ENCODE data around the gene POLR2F.
A peak's percentile ranks its signal among the peaks of the same experiment; 100 is the strongest.

The POLR2F gene

GRCh38 chr22:37982938-37983859 is 29.7 kb downstream of the POLR2F start:
- no peak for DNase-seq

- no peak for DNase-seq
Observed at GRCh38 chr22:37983860-37984791, 30.6 kb downstream of the POLR2F start, which contains the start of gene SOX10. Gene SOX10, minus strand, starts transcription at chr22:37984555. Its CDS starts 771 bp downstream, at chr22:37983784.

GRCh38 chr22:37985050-37985585 is 31.6 kb downstream of the POLR2F start:
- DNase-seq, result no peak

GRCh38 chr22:37985751-37986281 is 32.3 kb downstream of the POLR2F start:
- DNase-seq, result no peak

GRCh38 chr22:37986371-37986770 is 32.9 kb downstream of the POLR2F start:
- no peak for DNase-seq

DNA sequence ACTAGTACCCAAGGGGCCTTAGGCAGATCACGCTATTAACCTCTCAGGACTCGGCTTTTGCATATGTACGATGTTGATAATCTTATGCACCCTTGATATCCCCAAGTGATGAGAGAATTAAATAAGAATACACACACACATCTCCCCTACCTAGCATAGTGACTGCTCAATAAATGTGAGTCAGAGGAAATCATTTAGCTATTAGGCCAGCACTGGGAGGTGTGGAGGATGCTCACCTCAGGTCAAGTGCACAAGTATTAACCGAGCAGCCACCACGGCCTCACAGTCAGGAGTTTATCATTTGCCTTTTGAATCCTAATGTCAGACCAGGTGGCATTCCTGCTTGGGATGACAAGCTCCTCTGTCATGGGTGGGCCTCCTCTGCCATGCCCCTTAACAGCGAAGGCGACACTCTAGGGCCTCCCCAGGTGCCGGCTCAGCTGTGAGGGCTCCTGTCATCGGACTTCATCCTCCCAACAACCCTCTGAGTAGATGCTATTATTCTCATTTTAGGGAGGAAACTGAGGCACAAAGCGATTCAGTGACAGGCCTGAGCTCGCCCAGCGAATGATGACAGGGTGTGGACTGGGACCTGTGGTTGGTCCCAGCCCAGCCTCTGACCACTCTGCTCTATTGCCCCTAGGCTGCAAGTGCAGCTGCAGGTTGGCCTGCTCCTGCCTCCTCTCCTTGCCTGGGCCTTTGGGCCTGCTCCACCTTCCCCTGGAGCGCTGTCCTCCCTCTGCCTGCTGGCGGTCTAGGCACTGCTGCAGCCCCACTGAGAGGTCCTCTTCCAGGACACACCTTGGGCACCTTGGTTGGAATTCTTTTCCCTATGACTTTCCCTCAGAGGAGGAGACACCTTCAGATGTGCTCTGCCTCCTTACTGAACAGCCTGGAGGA is 35.9 kb downstream of the POLR2F start:
- DNase-seq, result no peak

- no peak for DNase-seq
Observed at GRCh38 chr22:37990301-37990700, 36.8 kb downstream of the POLR2F start.

DNA sequence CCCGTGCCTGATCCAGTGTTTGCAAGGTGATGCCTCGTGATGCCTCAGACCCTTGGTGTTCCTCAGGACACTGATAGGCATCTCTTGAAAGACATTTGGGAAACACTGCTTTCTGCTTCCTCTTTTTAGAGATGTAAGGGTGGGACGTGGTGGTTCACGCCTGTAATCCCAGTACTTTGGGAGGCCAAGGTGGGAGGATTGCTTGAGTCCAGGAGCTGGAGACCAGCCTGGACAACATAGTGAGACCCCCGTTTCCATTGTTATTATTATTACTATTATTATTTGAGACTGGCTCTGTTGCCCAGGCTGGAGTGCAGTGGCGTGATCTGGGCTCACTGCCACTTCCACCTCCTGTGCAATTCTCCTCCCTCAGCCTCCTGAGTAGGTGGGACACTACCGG is 37.4 kb downstream of the POLR2F start:
- DNase-seq, result no peak

DNA sequence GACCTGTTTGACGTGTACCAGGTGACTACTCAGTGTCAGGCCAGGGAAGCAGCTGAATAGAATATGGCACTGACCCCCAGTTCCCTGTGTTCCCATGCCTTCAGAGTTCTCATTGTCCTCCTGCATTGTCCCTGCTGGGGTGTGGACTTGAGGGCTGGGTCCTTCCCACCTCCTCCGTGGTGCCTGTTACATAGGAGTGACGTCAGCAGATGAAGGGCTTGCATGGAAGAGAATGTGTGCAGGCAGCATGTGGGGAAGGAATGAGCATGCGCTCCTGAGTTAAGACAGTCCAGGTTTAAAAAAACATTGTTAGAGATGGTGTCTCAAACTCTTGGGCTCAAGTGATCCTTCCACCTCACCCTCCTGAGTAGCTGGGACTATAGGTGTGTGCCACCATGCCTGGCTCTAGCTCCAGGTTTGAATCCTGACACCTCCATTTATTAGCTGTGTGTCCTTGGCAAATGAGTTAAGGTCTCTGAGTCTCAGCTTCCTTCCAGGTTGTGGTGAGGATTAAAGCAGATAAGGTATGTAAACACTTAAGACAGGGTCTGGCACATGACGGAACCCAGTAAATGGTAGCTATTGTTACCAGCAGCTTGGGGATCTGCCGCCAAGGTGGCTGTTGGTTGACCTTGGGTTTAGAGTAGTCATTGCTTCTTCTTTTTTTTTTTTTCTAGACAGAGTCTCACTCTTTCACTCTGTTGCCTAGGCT is 38.4 kb downstream of the POLR2F start:
- peak; percentile 2 for DNase-seq

GRCh38 chr22:37994049-37994448 is 40.5 kb downstream of the POLR2F start:
- no peak for DNase-seq

DNA sequence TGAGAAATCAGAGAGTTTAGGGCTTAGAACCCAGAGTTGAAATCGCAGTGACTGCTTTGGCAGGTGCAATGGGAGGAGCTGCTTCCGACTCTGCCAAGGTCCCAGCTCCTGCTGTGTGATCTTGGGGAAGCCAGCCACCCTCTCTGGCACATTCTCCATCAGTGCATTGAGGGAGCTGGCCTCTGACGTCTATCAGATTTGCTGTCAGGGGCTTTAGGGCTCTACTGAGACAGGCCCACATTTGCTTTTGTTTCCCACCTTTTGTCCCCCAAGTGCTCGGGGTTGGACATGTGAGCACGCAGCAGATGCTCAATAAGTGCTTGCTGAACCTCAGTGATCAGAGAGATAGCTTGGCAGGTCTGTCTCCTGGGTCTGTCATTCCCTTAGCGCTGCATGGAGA is 41.5 kb downstream of the POLR2F start:
- no peak for DNase-seq

- DNase-seq, result no peak
Observed at GRCh38 chr22:37995460-37995859, 42.0 kb downstream of the POLR2F start.

DNA sequence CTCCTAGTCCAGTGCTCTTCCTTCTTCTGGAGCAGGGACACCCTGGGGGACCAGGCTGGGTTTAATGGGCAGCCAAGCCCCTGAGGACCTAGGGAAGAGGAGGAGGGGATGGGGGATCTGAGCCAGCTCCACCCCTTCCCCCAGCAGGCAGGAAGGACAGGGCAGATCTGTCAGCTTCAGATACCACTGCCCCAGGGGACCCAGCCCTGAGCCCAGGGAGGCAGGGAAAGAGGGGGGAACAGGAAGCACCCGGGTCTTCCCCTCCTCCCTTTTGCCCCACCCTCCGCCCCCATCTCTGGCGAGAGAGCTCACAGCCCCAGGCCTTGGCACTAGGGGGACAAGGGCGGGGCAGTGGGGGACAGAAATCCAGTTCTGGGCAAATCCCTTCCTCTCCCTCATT is 42.6 kb downstream of the POLR2F start:
- no peak for DNase-seq

DNA sequence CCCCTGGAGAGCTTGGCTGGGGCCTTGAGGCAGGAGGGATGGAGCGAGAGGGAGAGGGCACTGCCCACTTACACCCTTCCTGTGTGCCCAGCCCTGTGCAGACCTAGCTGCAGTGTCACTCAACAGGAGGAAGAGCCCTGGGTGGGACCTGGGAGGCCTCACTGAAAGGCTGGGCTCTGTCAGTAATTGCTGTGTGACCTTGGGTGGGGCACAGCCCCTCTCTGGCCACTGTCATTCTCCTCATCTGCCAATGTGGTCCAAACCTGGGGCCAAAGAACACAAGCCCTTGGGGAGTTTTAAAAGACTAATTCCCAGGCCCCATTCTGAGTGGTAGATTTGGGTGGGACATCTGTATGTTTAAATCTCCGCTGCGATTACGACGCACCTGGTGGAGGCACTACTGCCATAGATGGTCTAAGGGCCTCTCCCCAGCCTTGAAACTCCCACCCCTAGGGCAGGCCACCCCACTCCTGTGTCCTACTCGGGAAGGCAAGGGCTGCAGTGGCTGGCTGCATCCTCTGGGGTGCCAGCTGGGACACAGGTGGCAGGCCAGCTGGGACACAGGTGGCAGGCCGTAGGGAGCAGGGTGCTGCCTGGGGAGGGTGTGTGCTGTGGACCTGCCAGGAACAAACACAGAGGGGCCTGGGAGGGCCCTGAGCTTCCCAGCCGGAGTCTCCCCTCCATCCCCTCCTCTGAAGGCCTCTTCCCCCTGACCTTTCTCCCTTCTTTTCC is 43.2 kb downstream of the POLR2F start:
- DNase-seq, result peak; percentile 34

- no peak for DNase-seq
Observed at GRCh38 chr22:37998543-37998942, 45.0 kb downstream of the POLR2F start.

DNA sequence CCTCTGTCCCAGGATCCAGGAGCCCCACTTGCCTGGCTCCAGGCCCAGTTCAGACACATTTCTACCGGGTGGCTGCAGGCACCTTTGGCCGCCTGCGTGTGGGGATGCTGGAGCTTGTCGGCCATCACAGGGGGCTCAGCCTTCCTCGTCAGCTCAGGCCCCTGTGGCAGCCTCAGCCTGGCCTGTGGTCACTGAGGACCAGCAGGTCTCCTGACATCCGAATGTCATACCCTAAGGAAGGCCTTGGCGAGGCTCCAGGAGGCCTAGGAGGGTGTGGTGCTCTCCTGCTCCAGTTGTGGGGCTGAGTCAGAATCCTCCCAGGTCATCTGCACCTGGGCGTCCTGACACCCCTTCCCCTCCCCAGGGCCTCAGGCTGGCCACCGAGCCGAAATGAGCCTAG is 45.7 kb downstream of the POLR2F start:
- DNase-seq, result peak; percentile 1

- peak; percentile 3 for DNase-seq
Observed at GRCh38 chr22:37999640-38000272, 46.3 kb downstream of the POLR2F start.

DNA sequence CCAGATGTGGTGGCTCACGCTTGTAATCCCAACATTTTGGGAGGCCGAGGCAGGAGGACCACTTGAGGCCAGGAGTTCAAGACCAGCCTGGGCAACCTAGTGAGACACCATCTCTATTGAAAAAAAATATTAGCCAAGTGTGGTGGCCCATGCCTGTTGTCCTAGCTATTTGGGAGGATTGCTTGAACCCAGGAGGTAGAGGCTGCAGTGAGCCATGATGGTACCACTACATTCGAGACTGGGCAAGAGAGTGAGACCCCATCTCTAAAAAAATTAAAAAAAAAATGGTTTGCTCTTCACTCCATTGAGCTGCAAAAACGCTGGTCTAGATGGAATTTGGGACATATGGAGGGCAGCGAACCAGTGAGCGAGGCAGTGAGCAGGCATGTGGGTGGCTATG is 52.4 kb downstream of the POLR2F start:
- DNase-seq, result no peak

- DNase-seq, result no peak
Observed at GRCh38 chr22:38006906-38007305, 53.4 kb downstream of the POLR2F start.

DNA sequence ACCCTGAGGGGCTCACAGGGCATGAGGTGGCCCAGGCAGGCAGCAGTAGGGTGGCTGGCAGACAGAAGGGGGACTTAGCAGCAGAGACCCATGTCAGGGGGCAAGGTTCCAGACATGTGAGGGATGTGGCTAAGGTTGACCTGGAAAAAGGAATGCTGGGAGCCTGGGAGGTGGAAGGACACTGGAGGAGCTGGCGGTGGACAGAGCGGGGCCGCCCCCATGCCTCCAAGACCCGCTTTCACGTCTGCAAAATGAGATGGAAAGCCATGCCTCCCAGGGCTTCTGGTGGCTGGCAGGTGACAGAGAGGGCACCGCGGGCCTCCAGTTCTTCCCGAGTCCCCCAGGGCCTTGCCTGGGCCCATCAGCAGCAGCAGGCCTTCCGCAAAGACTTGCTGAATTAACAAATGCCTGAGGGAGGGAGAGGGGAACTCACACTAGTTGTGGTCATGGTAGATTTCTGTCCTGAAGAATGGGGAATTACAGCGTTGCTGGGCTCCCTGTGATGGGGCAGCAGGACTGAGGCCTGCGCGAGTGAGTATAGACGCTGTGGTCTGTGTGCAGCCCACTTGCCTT is 53.9 kb downstream of the POLR2F start:
- no peak for DNase-seq
